Neural crest cell (in vitro differentiated cells): ENCODE data around the gene SVOP. TPM values are rescaled to one million over a fixed set of nuclear protein-coding genes. Genes with fewer than 3 reads are reported as not detected.
"Not testable (repeated sequence)": the region's sequence is repeated elsewhere in the genome, so short reads cannot be mapped to it uniquely, and the experiment has no call there.

Experiments
- DNase-seq: peaks from one replicate; pipeline ENCODE4 v3.0.0; 2021; ENCODE audit warnings: low read depth, mixed read lengths, low spot score
- H3K27ac Mint-ChIP-seq: one replicate; pipeline ENCODE4 v1.8.0; 2021; ENCODE audit warnings: mild to moderate bottlenecking, mixed read lengths; ENCODE audit not compliant: unreplicated experiment
- H3K27me3 Mint-ChIP-seq: 2 replicates; pipeline ENCODE4 v1.8.0; 2021; ENCODE audit warnings: low read depth, mild to moderate bottlenecking, mixed read lengths
- H3K36me3 Mint-ChIP-seq: 2 replicates; pipeline ENCODE4 v1.8.0; 2021; ENCODE audit warnings: low read depth, mild to moderate bottlenecking, mixed read lengths
- H3K4me1 Mint-ChIP-seq: 2 replicates; pipeline ENCODE4 v1.8.0; 2021; ENCODE audit warnings: mixed read lengths
- H3K4me3 Mint-ChIP-seq: one replicate; pipeline ENCODE4 v1.8.0; 2021; ENCODE audit warnings: mild to moderate bottlenecking, mixed read lengths
- H3K9me3 Mint-ChIP-seq: 2 replicates; pipeline ENCODE4 v1.8.0; 2021; ENCODE audit warnings: mixed read lengths
- CTCF ChIP-seq: fragments of 200-600 bp; sonication (generic); conservative IDR thresholded peaks from 2 replicates; pipeline ENCODE4 v1.5.0; 2021; ENCODE audit warnings: antibody characterized with exemption, mild to moderate bottlenecking
- total RNA-seq: library from RNA; stranded (reverse); gene quantifications from 2 replicates; pipeline ENCODE4 v1.2.1, GENCODE V29; 2021

The SVOP gene
- total RNA-seq, 1 donor from 2014 or later, result 1.9 TPM

GRCh38 chr12:108859923-108860291 lies 161.0 kb downstream of the SVOP start:
- no peak for TF ChIP-seq CTCF
- peaks cover 14% of the 10 kb centered on the region for H3K27me3 Mint-ChIP-seq
- H3K27ac Mint-ChIP-seq, result no peak overlapping the region
- H3K4me3 Mint-ChIP-seq, result no peak overlapping the region
- H3K4me1 Mint-ChIP-seq, result peaks cover 37% of the 10 kb centered on the region
- DNase-seq, result no peak
- peaks cover 3% of the 10 kb centered on the region for H3K9me3 Mint-ChIP-seq
- peaks cover 7% of the 10 kb centered on the region for H3K36me3 Mint-ChIP-seq

GRCh38 chr12:108859141-108859922 lies 161.5 kb downstream of the SVOP start:
- Mint-ChIP-seq H3K4me3 (peak overlapping the region; percentile 84), H3K4me1 (peaks cover 42% of the 10 kb centered on the region), H3K27me3 (peaks cover 14% of the 10 kb centered on the region)
- not testable (repeated sequence) for H3K36me3 Mint-ChIP-seq, H3K9me3 Mint-ChIP-seq, DNase-seq, H3K27ac Mint-ChIP-seq

GRCh38 chr12:108858311-108859074 lies 162.4 kb downstream of the SVOP start:
- DNase-seq, result no peak
- H3K36me3 Mint-ChIP-seq, result peaks cover 13% of the 10 kb centered on the region
- peak overlapping the region; percentile 84 for H3K4me3 Mint-ChIP-seq
- no peak for TF ChIP-seq CTCF
- peaks cover 14% of the 10 kb centered on the region for H3K27me3 Mint-ChIP-seq
- no peak overlapping the region for H3K27ac Mint-ChIP-seq
- H3K4me1 Mint-ChIP-seq, result peaks cover 50% of the 10 kb centered on the region
- peaks cover 3% of the 10 kb centered on the region for H3K9me3 Mint-ChIP-seq

Other genes with a start within 250 kb of the SVOP start
- 32.9 and 34.3 TPM in 2 replicates for gene SSH1, start 163.5 kb downstream of the SVOP start, total RNA-seq
- not detected in 2 replicates for gene DAO, start 141.0 kb downstream of the SVOP start, total RNA-seq
- 15.4 and 20.9 TPM in 2 replicates for gene USP30, start 31.5 kb upstream of the SVOP start, total RNA-seq
- 33.1 and 36.2 TPM in 2 replicates for gene ALKBH2, start 72.4 kb upstream of the SVOP start, total RNA-seq
- 77.6 and 78.7 TPM in 2 replicates for gene UNG, start 76.5 kb upstream of the SVOP start, total RNA-seq
- gene ACACB, start 95.5 kb upstream of the SVOP start, total RNA-seq, result 15.9 and 16.8 TPM in 2 replicates